Right kidney (tissue), 1 donor: ENCODE data around the gene AP2A1.

Experiments used
- DNase-seq: peaks from one replicate; pipeline ENCODE4 v3.0.0-alpha.2; 2016

AP2A1 gene

DNA sequence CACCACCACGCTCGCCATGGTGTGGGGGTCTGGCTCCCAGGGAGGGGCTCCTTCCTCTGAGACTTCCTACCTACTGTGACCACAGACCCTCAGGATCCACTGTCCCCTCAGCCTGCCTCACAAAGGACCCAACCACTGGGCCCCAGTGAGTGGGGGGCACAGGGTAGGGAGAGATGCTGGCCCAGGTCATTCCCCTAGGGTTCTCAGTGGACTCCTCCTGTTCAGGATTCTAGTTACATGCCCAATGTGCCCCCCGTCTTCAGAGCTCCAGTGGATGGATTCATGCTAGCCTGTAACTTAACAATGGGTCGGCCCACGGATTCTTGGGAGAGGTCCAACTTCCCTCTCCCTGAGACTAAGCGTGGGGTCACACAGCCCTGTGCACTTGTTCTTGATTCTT, 3.6 kb upstream of the AP2A1 start, which contains the start of gene TSKS:
TSKS (minus strand) TSS at position 77 of the 400 bp plus-strand sequence; CDS start at position 18, 59 bp downstream.
- no peak for DNase-seq

DNA sequence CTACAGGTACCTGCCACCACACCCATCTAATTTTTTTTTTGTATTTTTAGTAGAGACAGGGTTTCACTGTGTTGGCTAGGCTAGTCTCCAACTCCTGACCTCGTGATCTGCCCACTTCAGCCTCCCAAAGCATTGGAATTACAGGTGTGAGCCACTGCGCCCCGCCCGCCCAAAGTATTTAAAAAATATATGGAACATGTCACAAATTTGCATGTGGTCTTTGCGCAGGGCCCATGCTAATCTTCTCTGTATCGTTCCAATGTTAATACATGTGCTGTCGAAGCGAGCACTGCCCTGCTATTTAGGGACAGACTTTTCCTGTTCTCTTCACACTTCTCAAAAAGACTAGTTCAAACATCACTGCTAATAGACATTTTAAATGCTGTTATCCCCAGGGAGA, 2.5 kb upstream of the AP2A1 start:
- no peak for DNase-seq

DNA sequence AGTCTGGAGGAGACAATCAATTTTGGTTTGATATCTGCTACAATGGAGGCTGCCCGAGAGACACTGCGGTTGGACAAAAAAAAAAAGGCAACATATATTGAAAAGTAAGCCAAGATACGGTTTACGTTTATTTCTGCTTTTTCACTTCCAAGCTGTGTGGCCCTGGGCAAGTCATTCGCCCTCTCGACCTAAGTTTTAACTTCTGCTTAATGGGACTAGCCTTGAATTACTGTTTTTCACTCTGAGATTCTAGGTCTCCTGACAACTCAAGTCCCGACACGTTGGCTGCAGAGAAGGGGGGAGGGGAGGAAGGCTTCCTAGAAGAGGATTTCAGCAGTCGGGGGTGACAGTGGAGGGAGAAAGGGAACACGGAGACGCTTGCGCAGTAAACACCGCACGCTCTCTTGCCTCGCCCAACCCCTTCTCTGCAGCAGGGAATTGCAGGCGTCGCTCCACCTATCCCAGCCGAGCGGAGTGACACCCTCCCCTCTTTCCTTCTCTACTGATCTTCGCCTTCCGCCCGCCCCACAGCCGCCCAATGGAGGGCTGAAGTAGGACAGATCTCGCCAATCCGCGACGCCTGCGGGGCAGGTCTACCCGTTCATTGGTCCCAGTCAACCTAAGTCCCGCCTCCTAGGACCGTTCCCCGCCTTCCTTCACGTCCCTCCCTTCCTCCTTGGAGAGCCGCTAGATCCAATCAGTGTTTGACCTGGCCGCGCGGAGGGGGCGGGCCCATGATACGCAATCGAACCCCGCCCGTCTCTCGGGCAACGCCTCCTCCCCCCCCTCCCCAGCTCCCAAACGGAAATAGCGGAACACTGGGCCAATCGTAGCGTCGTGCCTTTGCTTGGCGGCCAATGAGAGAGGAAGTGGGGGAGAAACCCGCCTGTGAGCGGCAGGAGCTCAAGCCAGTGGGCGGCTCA, 533 bp upstream of the AP2A1 start:
- peak; percentile 90 for DNase-seq

DNA sequence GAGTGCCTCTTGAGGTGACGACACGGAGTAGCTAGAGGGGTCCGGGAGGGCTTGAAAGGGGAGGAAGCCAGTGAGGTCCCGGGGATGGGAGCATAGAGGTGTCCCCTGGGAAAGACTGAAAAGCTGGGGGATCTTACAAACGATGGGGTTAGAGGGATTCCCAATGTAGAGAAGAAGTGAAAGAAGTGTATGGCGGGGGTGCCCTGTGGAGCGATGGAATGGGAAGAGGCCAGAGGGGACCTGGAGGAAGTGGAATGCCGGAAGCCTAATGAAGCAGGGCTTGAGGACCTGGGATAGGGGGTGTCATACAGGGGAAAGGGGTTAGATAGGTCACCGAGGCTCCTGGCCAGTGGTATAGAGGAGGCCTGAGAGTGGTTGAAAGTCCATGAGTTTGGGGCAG, 580 bp downstream of the AP2A1 start:
- peak; percentile 35 for DNase-seq

DNA sequence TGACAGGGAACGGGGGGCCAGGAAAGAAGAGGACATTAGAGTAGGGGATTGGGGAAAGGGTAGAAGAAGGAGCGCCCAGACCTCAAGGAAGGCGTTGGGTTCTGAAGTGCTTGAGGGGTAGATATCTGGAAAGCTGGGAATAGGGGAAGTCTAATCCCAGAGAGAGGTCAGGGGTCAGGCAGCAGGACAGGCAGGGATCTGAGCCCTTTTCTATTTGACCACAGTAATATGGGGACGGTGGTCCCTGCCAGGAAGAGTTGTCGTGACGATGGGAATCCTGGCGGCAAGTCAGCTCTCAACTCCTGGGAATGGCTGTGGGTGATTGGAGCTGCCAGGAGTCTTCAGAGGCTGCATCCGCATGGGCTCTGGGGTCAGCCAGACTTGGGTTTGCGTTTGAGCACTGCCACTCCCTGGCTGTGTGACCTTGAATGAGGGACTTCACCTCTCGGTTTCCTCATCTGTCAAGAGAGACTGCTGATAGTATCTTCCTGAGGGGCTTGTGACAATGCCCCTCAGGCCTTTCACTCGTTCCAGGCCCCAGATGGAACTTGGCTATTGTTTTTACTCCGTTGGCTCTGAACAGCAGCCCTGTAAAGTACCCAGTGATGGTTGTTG, 1.3 kb downstream of the AP2A1 start:
- DNase-seq, result no peak

DNA sequence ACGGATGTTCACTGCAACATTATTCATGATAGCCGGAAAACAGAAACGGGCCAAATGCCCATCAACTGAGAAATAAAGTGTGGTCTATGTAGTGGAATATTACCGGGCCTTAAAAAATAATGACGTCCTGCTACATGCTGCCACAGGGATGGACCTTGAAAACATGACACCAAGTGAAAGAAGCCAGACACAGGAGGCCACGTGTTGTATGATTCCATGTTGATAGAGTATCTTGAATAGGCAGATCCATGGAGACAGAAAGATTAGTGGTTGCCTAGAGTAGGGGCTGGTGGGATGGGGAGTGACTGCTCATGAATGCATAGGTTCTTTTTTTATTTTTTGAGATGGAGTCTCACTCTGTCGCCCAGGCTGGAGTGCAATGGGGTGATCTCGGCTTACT, 3.7 kb downstream of the AP2A1 start:
- DNase-seq, result no peak

DNA sequence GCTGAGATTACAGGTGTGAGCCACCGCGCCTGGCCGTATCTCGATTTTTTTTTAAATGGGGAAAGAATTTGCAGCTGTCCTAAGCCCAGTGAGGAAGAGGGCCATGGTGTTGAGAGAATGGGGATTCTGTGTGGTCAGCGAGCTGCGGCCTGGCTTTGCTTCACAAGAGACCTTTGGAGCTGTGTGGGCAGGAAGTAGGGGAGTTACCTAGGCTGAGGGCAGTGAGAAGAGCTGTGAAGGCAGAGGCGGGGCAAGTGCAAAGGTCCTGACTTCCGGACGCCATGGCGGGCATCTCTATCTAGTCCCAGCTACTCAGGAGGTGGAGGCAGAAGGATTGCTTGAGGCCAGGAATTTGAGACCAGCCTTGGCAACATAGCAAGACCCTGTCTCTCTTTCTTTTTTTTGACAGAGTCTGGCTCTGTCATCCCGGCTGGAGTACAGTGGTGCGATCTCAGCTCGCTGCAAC, 4.9 kb downstream of the AP2A1 start:
- no peak for DNase-seq

DNA sequence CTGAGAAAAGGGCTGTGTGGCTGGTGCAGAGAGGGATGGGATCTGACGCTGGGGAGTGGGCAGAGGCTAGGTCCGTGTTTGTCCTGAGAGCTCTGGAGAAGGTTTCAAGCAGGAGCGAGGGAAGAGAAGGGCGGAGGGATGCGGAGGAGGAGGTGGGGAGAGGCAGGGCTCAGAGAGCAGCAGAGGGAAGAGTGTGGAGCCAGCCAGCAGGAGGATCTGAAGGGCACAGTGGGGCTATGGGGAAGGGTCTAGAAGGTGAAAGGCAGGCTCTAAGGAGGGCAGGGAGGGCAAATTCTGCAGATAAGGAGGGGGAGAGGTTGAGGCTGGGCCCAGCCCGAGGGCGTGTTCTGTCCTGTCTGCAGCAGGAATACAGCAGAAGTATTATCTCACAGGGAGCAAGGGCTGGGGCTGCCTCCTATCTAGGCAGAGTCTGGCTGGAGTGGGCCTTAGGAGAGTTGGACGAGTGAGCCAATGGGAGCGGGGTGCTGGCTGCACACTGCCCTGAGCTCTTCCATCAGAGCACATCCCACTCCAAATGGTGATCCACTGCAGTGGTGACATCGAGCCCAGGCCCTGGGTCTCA, 6.1 kb downstream of the AP2A1 start:
- no peak for DNase-seq

DNA sequence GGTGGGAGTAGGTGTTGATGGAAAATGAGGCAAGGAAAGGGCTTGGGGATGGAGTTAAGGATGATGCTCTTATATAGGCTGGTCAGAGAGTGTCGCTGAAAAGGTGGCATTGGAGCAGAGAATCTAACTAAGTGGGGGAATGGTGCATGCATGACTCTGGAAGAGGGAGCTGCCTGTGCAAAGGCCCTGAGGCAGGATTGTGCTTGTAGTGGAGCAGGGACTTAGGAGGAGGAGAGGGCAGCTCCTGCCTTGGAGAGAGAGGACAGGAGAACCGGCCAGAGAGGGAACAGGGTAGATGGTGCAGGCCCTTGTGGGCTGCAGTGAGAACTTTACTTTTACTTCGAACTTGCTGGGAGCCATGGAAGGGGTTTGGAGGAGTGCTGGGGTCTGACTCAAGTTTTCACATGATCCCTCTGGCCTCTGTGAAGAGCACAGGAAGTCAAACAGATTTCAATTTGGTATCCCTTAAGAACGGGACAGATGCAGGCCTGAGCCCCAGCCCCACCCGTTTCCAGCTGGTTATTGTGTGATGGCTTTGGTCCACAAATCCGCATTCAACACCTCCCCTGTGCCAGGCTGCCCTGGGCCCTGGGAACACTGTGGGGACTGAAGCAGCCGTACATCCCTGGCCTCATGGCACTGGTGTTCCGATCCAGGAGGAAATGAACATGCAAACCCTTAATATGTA, 7.0 kb downstream of the AP2A1 start:
- DNase-seq, result no peak

DNA sequence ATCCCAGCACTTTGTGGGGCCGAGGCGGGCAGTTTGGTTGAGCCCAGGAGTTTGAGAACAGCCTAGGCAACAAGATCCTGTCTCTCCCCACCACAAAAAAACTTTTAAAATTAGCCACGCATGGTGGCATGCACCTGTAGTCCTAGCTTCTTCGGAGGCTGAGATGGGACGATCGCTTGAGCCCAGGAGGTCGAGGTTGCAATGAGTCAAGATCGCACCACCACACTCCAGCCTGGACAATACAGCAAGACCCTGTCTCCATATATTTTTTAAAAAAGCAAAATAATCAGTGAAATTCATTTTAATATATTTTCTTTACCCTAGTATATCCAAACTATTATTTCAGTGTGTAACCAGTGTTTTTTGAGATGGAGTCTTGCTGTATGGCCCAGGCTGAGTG, 8.2 kb downstream of the AP2A1 start:
- no peak for DNase-seq

DNA sequence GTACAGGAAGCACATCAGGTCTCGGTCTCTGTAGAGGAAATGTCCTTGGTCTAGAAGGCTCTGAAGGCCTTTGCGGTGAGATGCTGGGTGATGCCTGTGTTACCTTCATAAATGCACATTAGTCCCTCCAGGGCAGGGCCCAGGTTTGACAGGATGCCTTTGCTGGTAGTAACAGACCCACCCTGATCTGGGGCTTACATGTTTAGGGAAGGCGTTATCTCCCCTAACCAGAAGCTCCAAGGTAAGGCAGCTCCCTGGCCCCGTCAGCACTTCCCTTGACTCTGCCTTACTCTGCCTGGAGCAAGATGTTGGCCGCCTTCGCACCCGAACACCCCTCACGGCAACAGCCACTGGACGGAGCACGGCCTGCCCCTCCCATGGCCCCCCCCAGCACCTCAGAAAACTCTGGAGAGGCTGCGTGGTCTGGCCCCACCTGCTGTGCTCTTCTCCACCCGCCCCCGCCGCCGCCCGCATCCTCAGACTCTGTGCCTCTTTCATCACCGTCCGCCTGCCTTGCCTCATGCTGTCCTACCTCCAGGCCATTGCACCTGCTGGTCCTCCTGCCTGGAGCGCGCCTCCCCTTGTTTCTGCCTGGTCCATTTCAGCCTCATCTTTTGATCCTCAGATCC, 9.1 kb downstream of the AP2A1 start:
- DNase-seq, result no peak

DNA sequence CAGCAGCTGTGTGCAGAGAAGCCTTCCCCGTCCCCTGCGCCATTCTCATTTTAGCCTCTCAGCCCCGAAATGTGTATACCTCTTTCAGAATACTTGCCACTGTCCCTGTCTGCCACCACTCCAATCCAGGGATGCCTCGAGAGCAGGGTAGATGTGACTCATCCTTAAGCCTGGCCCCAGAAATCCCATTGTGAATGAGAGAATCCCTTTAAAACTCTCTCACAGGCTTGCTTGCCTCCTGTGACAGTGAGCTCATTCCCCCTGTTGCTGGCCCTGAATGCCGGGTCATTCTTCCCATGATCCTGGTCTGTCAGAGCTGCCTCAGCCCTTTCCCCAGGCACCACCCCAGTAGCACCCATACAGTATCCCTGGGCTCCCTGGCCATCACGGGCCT, 9.6 kb downstream of the AP2A1 start:
- no peak for DNase-seq

DNA sequence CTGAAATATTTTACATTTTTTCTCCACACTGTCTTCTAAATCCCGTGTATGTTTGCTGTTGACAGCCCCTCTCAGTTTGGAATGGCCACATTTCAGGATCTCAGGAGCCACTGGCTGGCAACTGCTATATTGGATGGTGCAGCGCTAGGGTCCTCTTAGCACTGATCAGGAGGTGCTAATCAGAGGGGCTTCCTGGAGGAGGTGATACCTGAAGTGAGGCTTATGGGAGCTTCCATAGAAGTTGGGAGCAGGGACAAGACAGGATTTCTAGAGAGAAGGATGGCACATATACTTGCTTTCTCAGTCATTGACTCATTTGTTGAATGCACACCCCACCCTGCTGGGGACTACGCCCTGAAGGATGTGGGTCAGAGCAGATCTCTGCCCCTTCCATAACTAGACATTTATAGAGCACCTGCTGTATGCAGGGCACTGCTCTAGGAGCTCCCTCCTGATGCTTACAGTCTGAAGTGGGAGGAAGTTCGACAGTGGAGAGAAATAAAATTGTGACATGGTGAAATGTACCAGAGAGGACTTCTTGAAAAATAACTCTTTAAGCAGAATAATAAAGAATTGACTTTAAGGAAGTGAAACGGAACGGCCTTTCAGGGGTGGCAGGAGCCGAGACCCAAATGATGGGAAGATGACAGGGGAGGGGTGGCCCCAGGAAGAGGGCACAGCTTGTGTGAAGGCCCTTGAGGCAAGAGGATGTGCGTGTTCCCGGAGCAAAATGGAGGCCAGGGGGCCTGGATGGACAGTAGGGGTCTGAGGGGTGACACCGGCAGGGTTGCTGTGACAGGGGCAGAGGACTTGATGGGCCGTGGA, 13.1 kb downstream of the AP2A1 start:
- DNase-seq, result no peak

DNA sequence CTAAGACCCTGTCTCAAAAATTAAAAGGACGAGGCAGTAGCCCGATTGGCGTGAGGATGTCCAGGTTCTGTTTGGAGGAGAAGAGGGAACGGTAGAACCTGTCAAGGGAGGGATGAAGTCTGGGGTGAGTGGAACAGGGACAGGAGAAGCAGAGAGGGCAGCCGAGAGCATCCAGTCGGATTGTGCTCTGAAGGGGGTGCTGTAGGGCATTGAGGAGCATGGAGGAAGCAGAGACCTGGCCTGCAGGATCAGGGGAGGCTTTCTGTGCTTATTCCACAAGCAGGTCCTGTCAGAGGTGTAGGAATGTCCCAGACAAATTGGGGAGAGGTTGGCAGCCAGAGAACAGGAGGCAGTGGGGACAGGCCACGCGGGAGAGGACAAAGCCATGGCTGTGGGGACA, 14.1 kb downstream of the AP2A1 start:
- DNase-seq, result no peak

DNA sequence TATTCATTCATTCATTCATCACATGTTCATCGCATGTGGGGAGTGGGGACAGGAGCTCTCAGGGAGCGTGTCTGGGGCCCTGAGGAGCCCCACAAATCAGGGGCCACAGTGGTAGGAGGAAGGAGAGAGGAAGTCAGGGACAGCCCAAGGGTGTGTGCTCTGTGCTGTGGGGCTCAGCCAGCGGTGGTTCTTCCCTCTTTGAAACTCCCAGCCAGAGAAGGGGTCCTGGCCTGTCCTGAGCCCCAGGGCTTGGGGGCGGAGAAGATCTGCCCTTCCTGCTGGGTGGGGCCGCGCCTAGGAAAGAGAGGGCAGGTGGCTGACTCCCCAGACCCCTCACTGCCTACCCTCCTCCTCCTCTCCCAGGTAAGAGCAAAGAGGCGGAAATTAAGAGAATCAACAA, 14.6 kb downstream of the AP2A1 start:
- DNase-seq, result no peak

DNA sequence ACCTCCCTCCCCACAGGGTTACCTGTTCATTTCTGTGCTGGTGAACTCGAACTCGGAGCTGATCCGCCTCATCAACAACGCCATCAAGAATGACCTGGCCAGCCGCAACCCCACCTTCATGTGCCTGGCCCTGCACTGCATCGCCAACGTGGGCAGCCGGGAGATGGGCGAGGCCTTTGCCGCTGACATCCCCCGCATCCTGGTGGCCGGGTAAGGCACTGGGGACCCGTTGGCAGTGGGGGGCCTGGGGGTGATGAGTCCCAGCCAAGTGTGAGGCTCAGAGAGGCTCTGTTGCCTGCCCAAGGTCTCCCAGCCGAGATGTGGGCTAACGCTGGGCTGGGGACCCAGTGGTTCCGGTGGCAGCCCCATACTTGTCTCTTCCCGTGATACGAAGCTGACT, 15.7 kb downstream of the AP2A1 start:
- DNase-seq, result no peak

DNA sequence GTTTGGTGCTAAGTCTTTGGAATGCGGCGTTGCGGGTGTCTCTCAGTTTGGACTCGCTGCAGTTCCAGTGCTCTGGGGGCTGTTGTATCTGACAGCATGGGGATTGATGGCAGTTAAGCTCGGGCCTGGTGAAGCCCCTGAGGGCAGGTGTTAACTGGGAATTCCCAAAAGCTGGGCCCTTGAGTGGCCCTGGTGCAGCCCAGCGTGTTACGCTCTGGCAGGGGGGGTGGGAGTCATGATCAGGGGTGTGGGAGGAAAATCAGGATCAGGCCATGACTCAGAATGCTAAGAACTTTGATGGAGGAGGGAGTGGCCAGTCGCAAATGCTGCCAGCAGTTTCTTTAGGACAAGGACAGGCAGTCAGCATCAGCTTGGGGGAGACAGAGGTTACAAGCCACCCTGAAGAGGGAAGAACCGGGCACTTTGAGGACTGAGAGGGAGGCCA, 19.6 kb downstream of the AP2A1 start:
- no peak for DNase-seq

DNA sequence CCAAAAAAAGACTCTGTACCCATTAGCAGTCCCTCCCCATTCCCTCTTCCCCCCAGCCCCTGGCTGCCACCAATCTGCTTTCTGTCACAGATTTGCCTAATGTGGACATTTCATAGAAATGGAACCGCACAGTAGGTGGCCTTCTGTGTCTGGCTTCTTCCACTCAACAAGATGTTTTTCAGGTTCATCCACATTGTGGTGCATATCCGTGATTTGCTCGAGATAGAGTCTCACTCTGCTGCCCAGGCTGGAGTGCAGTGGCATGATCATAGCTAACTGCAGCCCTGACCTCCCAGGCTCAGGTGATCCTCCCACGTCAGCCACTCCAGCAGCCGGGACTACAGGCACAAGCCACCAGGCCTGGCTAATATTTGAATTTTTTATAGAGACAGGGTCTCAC, 20.9 kb downstream of the AP2A1 start:
- no peak for DNase-seq

DNA sequence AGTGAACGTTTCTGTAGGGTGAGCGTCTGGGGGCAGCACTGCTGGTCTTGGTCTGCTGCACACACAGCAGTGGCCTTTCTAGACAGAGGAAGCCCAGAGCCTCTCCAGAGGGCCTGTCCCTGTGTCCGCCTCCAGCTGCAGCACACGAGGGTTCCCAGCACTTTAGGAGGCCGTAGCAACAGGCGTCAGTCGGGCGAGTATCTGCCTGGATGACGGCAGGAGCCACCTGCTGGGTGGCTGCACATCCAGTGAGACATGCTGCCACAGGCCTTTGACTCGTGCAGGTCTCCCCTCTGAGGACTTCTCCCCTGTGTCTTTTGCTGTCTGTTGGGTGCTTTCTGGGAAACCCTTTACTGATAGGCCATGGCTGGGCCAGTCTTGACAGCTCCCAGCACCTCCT, 22.1 kb downstream of the AP2A1 start:
- DNase-seq, result no peak

DNA sequence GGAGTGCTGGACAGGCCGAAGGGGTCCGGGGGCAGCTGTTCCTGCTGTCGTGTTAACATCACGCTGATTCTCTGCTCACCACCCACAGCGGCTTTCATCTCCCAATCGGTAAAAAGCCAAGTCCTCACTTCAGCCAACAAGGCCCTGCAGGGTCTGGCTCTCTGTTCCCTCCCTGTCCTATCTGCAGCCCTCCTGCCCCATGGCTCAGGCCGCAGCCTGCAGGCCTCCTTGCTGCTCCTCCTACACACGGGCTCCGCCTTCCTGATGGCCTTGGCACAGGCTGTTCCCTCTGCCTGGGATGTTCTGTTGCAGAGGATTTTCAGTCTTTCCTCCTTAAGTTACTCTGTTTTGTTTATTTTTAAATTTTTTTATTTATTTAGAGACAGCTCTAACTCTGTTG, 24.1 kb downstream of the AP2A1 start:
- no peak for DNase-seq

DNA sequence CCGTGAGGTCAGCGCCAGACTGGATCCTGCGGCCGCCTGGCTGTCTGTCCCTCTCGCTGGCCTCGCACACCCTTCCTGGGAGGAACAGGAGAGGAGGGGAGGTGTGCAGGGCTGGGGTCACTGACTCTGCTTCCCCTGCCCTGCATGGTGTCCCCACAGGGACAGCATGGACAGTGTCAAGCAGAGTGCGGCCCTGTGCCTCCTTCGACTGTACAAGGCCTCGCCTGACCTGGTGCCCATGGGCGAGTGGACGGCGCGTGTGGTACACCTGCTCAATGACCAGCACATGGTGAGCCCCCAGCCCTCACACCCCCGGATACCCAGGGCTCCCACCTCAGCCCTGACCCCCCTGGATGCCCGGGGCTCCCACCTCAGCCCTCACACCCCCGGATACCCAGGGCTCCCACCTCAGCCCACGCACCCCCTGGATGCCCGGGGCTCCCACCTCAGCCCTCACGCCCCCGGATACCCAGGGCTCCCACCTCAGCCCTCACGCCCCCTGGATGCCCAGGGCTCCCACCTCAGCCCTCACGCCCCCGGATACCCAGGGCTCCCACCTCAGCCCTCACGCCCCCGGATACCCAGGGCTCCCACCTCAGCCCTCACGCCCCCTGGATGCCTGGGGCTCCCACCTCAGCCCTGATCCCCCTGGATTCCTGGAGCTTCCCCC, 25.1 kb downstream of the AP2A1 start:
- DNase-seq, result no peak
